Mesenchymal stem cell (in vitro differentiated cells and primary cell): ENCODE data around the gene KRT6C.

Source experiments
- DNase-seq: peaks from one replicate; pipeline ENCODE4 v3.0.0-alpha.2; 2013
- H2AFZ ChIP-seq: one replicate; pipeline ENCODE4 v1.6.1; 2013; ENCODE audit warnings: low read depth, mild to moderate bottlenecking, control low read depth, inconsistent platforms, low read length, moderate library complexity
- H2AK5ac ChIP-seq: 2 replicates; pipeline ENCODE4 v1.6.1; 2013; ENCODE audit warnings: low read length, moderate library complexity, mild to moderate bottlenecking, inconsistent platforms; ENCODE audit not compliant: severe bottlenecking
- H2BK120ac ChIP-seq: one replicate; pipeline ENCODE4 v1.6.1; 2013; ENCODE audit warnings: low read depth, mild to moderate bottlenecking, inconsistent platforms, low read length, moderate library complexity
- H2BK12ac ChIP-seq, 2 experiments: one replicate each; pipeline ENCODE4 v1.6.1; 2013; ENCODE audit warnings: inconsistent platforms in 2 of 2, low read length in 2 of 2, mild to moderate bottlenecking in 2 of 2, moderate library complexity in 2 of 2, control low read depth in 1 of 2
- H2BK15ac ChIP-seq: one replicate; pipeline ENCODE4 v1.6.1; 2013; ENCODE audit warnings: mild to moderate bottlenecking, low read depth, inconsistent platforms; ENCODE audit not compliant: poor library complexity, severe bottlenecking
- H2BK5ac ChIP-seq: 2 replicates; pipeline ENCODE4 v1.6.1; 2013; ENCODE audit warnings: low read depth, mild to moderate bottlenecking, low read length, control low read depth, inconsistent platforms; ENCODE audit not compliant: poor library complexity, severe bottlenecking
- H3K14ac ChIP-seq, 2 experiments: one replicate each; pipeline ENCODE4 v1.6.1; 2013; ENCODE audit warnings: inconsistent platforms in 2 of 2, low read length in 2 of 2, control low read depth in 1 of 2, mild to moderate bottlenecking in 1 of 2, moderate library complexity in 1 of 2
- H3K18ac ChIP-seq, 2 experiments: one replicate each; pipeline ENCODE4 v1.6.1; 2013; ENCODE audit warnings: inconsistent platforms in 2 of 2, low read length in 2 of 2, control low read depth in 1 of 2, low read depth in 1 of 2, mild to moderate bottlenecking in 1 of 2
- H3K23ac ChIP-seq, 2 experiments: one replicate each; pipeline ENCODE4 v1.6.1; 2013; ENCODE audit warnings: inconsistent platforms in 2 of 2, low read length in 2 of 2, mild to moderate bottlenecking in 2 of 2, moderate library complexity in 2 of 2, control low read depth in 1 of 2
- H3K27ac ChIP-seq: 2 replicates; pipeline ENCODE4 v1.5.1; 2013; ENCODE audit warnings: mild to moderate bottlenecking, moderate library complexity, low read length, control low read depth, inconsistent platforms; ENCODE audit not compliant: poor library complexity, severe bottlenecking
- H3K27me3 ChIP-seq, 2 experiments: 2 replicates each; pipeline versions ENCODE4 v1.6.1 to v1.7.0; 2013; ENCODE audit warnings: low read length in 2 of 2, mild to moderate bottlenecking in 2 of 2, moderate library complexity in 2 of 2, control low read depth in 1 of 2, inconsistent platforms in 1 of 2; ENCODE audit not compliant: control insufficient read depth in 1 of 2, insufficient read depth in 1 of 2
- H3K36me3 ChIP-seq, 2 experiments: 2 replicates each; pipeline versions ENCODE4 v1.6.1 to v1.7.0; 2013; ENCODE audit warnings: low read length in 2 of 2, control low read depth in 1 of 2, inconsistent platforms in 1 of 2, low read depth in 1 of 2, mild to moderate bottlenecking in 1 of 2; ENCODE audit not compliant: insufficient read depth in 2 of 2, control insufficient read depth in 1 of 2
- H3K4ac ChIP-seq, 2 experiments: one replicate each; pipeline ENCODE4 v1.6.1; 2013; ENCODE audit warnings: inconsistent platforms in 2 of 2, low read length in 2 of 2, mild to moderate bottlenecking in 2 of 2, moderate library complexity in 2 of 2, control low read depth in 1 of 2, low read depth in 1 of 2
- H3K4me1 ChIP-seq: 2 replicates; pipeline ENCODE4 v1.6.1; 2013; ENCODE audit warnings: low read depth, low read length, control low read depth; ENCODE audit not compliant: control insufficient read depth, insufficient read depth
- H3K4me2 ChIP-seq: 2 replicates; pipeline ENCODE4 v1.6.1; 2013; ENCODE audit warnings: low read length, mild to moderate bottlenecking, inconsistent platforms; ENCODE audit not compliant: poor library complexity, severe bottlenecking
- H3K4me3 ChIP-seq, 2 experiments: 2 replicates each; pipeline versions ENCODE4 v1.5.1 to v1.7.0; 2013; ENCODE audit warnings: low read length in 2 of 2, mild to moderate bottlenecking in 2 of 2, control low read depth in 1 of 2, low read depth in 1 of 2; ENCODE audit not compliant: insufficient read depth in 1 of 2
- H3K79me1 ChIP-seq: replicated peaks from 2 replicates; pipeline ENCODE4 v1.6.1; 2013; ENCODE audit warnings: mild to moderate bottlenecking, control low read depth, low read length, inconsistent platforms; ENCODE audit not compliant: poor library complexity, severe bottlenecking
- H3K9ac ChIP-seq: 2 replicates; pipeline ENCODE4 v1.7.0; 2013; ENCODE audit warnings: mild to moderate bottlenecking, low read length, moderate library complexity
- H3K9me3 ChIP-seq: 2 replicates; pipeline ENCODE4 v1.7.0; 2013; ENCODE audit warnings: mild to moderate bottlenecking, low read length; ENCODE audit not compliant: control insufficient read depth
- H4K8ac ChIP-seq: one replicate; pipeline ENCODE4 v1.6.1; 2013; ENCODE audit warnings: inconsistent platforms, mild to moderate bottlenecking, low read length, moderate library complexity
- H4K91ac ChIP-seq: one replicate; pipeline ENCODE4 v1.6.1; 2013; ENCODE audit warnings: mild to moderate bottlenecking, low read length, inconsistent platforms
- WGBS: methylation state at CpG from one replicate; pipeline ENCODE4 v1.1.7; 2013; ENCODE audit warnings: mixed read lengths; 5-methylcytosine and 5-hydroxymethylcytosine counted together

Gene KRT6C

DNA sequence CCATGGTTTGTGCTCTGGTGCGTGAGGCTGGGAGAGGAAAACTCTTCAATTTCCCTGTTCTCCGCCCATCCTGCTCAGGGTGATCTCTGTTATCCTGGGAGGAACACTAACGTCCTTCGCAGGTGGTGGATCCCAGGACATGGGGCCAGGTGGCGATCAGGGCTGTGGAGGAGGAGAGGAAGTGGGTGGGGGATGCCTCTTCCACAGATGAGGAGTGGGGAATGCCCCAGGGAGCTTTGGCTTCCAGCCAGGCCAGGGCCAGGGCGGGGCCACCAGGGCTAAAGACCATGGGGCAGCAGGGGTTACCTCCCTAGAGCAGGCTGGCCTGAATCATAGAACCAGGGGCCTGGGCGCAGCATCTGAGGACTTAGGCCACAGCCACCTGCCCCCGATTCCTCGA, 36.1 kb downstream of the KRT6C start:
- Histone ChIP-seq H3K9ac (no peak overlapping the region), H3K14ac (no peak overlapping the region), H2BK15ac (no peak overlapping the region), H2AFZ (no peak overlapping the region), H3K4me1 (no peaks in the 10 kb centered on the region), H2AK5ac (no peak overlapping the region), H2BK120ac (no peak overlapping the region), H4K91ac (no peak overlapping the region), H3K36me3 (no peaks in the 10 kb centered on the region), H4K8ac (no peak overlapping the region), H3K4ac (no peak overlapping the region), H3K9me3 (no peaks in the 10 kb centered on the region), H2BK5ac (no peak overlapping the region), H3K79me1 (no peaks in the 10 kb centered on the region), H3K23ac (no peak overlapping the region), H2BK12ac (no peak overlapping the region), H3K27me3 (peaks cover 23 to 27% of the 10 kb centered on the region in 2 experiments), H3K27ac (no peak overlapping the region), H3K4me3 (no peak overlapping the region), H3K18ac (no peak overlapping the region), H3K4me2 (no peak overlapping the region)
- DNase-seq = no peak
- 74% methylated on average over 6 of the region's 9 CpGs for WGBS

DNA sequence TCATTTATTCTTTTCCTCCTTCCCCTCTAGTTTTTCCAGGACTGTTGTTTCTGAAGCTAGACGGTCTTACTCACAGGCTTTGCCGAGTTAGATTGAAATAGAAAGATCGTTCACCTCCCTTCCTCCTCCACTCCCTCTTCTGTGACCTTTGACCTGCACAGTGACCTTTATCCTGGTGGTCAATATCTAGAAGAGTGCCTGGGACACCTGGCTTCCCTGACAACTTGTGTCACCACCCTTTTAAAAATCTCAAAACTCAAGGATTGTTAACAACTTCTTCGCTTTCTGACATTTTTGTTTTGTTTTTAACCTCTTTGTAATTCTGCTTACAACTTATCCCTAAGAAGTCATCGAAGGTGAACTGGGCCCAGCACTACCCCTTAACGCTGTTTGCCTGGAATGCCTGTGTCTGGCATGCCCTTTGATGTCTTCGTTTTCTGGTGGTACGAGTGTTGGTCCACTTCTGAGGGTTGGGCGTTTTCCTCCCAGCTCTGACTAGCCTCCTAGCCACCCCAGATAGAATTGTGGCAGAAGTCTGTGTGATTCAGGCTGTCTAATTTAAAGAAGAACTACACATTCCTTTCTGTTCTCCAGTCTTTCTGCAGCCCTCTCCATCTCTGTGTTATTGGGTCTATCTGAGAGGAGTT, 36.7 kb downstream of the KRT6C start:
- WGBS = 79% methylated on average over 7 of the region's 9 CpGs

DNA sequence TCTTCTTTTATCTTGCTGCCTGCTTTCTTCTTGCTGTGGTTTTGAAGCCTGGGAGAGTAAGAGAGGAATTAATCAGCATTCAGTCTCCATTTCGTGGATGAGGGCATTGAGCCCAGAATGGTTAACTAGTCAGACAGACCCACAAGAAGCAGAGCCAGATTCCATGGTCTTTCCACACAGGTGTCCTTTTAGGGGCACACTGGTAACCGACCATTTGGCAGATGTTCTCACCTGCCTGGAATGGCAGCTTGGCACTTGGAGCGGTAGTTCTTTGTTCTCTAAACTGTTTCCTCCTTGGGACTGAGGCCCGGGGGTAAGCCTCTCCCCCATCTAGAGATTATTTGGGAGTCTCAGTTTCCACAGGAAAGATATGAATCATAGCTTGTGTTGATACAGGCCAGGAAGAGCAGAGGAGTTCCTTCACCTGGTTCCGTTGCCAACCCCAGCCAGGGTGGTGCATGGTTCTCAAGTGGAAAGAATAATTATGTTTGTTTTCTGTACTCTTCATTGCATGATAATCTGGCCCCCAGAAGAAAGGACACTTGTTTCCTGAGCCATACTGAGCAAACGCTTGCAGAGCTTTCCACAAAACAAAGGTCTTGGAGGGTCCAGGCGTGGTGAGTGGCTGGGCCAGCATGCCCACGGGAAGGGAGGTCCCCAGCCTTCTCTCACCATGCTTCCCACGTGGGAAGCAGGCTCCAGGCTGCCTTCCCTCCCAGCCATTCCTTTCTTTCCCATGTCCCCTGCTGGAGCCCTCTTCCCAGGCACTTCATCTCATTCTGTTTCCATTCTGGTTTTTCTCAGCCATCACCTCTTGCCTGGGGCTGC, 37.4 kb downstream of the KRT6C start:
- H3K18ac ChIP-seq = no peak overlapping the region
- no peak overlapping the region for H2BK12ac ChIP-seq
- WGBS = 72% methylated on average over 9 of the region's 9 CpGs

More for the DNA sequence above, 36.7 kb downstream of the KRT6C start:
- Histone ChIP-seq H3K4me1 (no peaks in the 10 kb centered on the region), H3K23ac (no peak overlapping the region), H2AK5ac (no peak overlapping the region), H4K91ac (no peak overlapping the region), H3K4me2 (no peak overlapping the region), H2BK120ac (no peak overlapping the region), H2AFZ (no peak overlapping the region), H3K27ac (no peak overlapping the region), H3K9me3 (no peaks in the 10 kb centered on the region), H2BK12ac (no peak overlapping the region), H3K36me3 (no peaks in the 10 kb centered on the region), H2BK15ac (no peak overlapping the region), H2BK5ac (no peak overlapping the region), H3K14ac (no peak overlapping the region), H3K4ac (no peak overlapping the region), H3K27me3 (peaks cover 25 to 29% of the 10 kb centered on the region in 2 experiments), H3K9ac (no peak overlapping the region), H3K18ac (no peak overlapping the region), H3K4me3 (no peak overlapping the region), H3K79me1 (no peaks in the 10 kb centered on the region), H4K8ac (no peak overlapping the region)
- DNase-seq = no peak

DNA sequence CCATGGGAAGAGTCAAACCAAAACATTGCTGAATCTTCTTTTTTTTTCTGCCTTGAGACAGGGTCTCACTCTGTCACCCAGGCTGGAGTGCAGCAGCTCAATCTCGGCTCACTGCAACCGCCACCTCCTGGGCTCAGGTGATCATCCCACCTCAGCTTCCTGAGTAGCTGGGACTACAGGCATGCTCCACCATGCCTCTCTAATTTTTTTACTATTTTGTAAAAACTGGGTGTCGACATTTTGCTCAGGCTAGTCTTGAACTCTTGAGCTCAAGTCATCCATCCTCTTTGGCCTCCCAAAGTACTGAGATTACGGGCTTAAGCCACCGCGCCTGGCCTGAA, 38.0 kb downstream of the KRT6C start:
- no peak overlapping the region for H3K23ac ChIP-seq
- no peak overlapping the region for H3K27ac ChIP-seq
- H3K4me2 ChIP-seq = no peak overlapping the region
- WGBS = 84% methylated on average over 6 of the region's 6 CpGs
- H4K8ac ChIP-seq = no peak overlapping the region
- no peak overlapping the region for H2BK15ac ChIP-seq
- no peaks in the 10 kb centered on the region for H3K36me3 ChIP-seq
- no peak overlapping the region for H2AFZ ChIP-seq
- no peaks in the 10 kb centered on the region for H3K79me1 ChIP-seq
- no peak overlapping the region for H2BK5ac ChIP-seq
- no peak overlapping the region for H2BK12ac ChIP-seq
- H3K9me3 ChIP-seq = no peaks in the 10 kb centered on the region
- no peak overlapping the region for H4K91ac ChIP-seq
- H3K4me3 ChIP-seq = no peak overlapping the region
- no peak for DNase-seq
- no peak overlapping the region for H2BK120ac ChIP-seq
- peaks cover 25 to 42% of the 10 kb centered on the region in 2 experiments for H3K27me3 ChIP-seq
- no peak overlapping the region for H3K18ac ChIP-seq
- no peak overlapping the region for H3K4ac ChIP-seq
- no peaks in the 10 kb centered on the region for H3K4me1 ChIP-seq
- no peak overlapping the region for H3K9ac ChIP-seq
- H3K14ac ChIP-seq = no peak overlapping the region
- no peak overlapping the region for H2AK5ac ChIP-seq

More for the DNA sequence above, 37.4 kb downstream of the KRT6C start:
- no peak overlapping the region for H2BK15ac ChIP-seq
- H3K14ac ChIP-seq = no peak overlapping the region
- H4K91ac ChIP-seq = no peak overlapping the region
- no peak for DNase-seq
- H2BK120ac ChIP-seq = no peak overlapping the region
- no peak overlapping the region for H3K27ac ChIP-seq
- no peak overlapping the region for H2AFZ ChIP-seq
- H3K9ac ChIP-seq = no peak overlapping the region
- H3K4me3 ChIP-seq = no peak overlapping the region
- H4K8ac ChIP-seq = no peak overlapping the region
- peaks cover 19 to 36% of the 10 kb centered on the region in 2 experiments for H3K27me3 ChIP-seq
- H3K4me2 ChIP-seq = no peak overlapping the region
- H2AK5ac ChIP-seq = no peak overlapping the region
- H3K9me3 ChIP-seq = no peaks in the 10 kb centered on the region
- H3K4ac ChIP-seq = no peak overlapping the region
- no peaks in the 10 kb centered on the region for H3K4me1 ChIP-seq
- H3K79me1 ChIP-seq = no peaks in the 10 kb centered on the region
- H2BK5ac ChIP-seq = no peak overlapping the region
- no peak overlapping the region for H3K23ac ChIP-seq
- no peaks in the 10 kb centered on the region for H3K36me3 ChIP-seq
